GM21786 (cell line): Measurements from ENCODE around the gene USP28.
"Not testable (repeated sequence)": the region's sequence is repeated elsewhere in the genome, so short reads cannot be mapped to it uniquely, and the experiment has no call there.

ENCODE experiments used
- ATAC-seq: cut with Tn5 transposase; IDR thresholded peaks from one replicate; pipeline ENCODE4 v1.9.1; 2021; ENCODE audit not compliant: unreplicated experiment

The USP28 gene

GRCh38 chr11:113840932-113841664 lies 34.3 kb downstream of the USP28 start:
- peak; percentile 44 for ATAC-seq

GRCh38 chr11:113839842-113840241 lies 35.5 kb downstream of the USP28 start:
- ATAC-seq, result peak; percentile 85

GRCh38 chr11:113838005-113838404 lies 37.4 kb downstream of the USP28 start:
- no peak for ATAC-seq

- ATAC-seq, result no peak
Observed at GRCh38 chr11:113835306-113835705, 40.1 kb downstream of the USP28 start.

GRCh38 chr11:113833151-113833550 lies 42.2 kb downstream of the USP28 start:
- no peak for ATAC-seq

- ATAC-seq, result peak; percentile 99
Observed at GRCh38 chr11:113831314-113831713, 44.1 kb downstream of the USP28 start.

GRCh38 chr11:113829751-113830150 lies 45.6 kb downstream of the USP28 start:
- ATAC-seq, result no peak

- no peak for ATAC-seq
Observed at GRCh38 chr11:113828191-113828590, 47.2 kb downstream of the USP28 start.

- ATAC-seq, result no peak
Observed at GRCh38 chr11:113827477-113827876, 47.9 kb downstream of the USP28 start.

- no peak for ATAC-seq
Observed at GRCh38 chr11:113818426-113818825, 56.9 kb downstream of the USP28 start.

- ATAC-seq, result no peak
Observed at GRCh38 chr11:113817626-113818025, 57.7 kb downstream of the USP28 start.

- ATAC-seq, result no peak
Observed at GRCh38 chr11:113817162-113817561, 58.2 kb downstream of the USP28 start.

GRCh38 chr11:113814181-113814580 lies 61.2 kb downstream of the USP28 start:
- ATAC-seq, result no peak

- no peak for ATAC-seq
Observed at GRCh38 chr11:113808931-113809330, 66.4 kb downstream of the USP28 start.

GRCh38 chr11:113806406-113806805 lies 69.0 kb downstream of the USP28 start:
- ATAC-seq, result peak; percentile 55

- no peak for ATAC-seq
Observed at GRCh38 chr11:113805640-113806039, 69.7 kb downstream of the USP28 start.

GRCh38 chr11:113802621-113803020 lies 72.8 kb downstream of the USP28 start:
- no peak for ATAC-seq

GRCh38 chr11:113796663-113797259 lies 78.6 kb downstream of the USP28 start:
- ATAC-seq, result peak; percentile 78

GRCh38 chr11:113789675-113790320 lies 85.6 kb downstream of the USP28 start:
- ATAC-seq, result no peak

- not testable (repeated sequence) for ATAC-seq
Observed at GRCh38 chr11:113789016-113789415, 86.4 kb downstream of the USP28 start.

GRCh38 chr11:113782134-113782533 lies 93.2 kb downstream of the USP28 start:
- no peak for ATAC-seq

- ATAC-seq, result no peak
Observed at GRCh38 chr11:113781682-113782081, 93.7 kb downstream of the USP28 start.
